Activated T-helper 2 cell treated with anti-CD3 and anti-CD28 coated beads, Interferon-gamma antibody, Interleukin-2, Interleukin-4, amounts not matched to agents 10 μg/mL and 5 μg/mL and 100 μg/mL, durations not matched to agents 14 hours and 24 hours and 36 hours (primary cell): ENCODE results near the gene MAML3. TPM values are rescaled to one million over a fixed set of nuclear protein-coding genes. Genes with fewer than 3 reads are reported as not detected.

Source experiments
- DNase-seq: peaks from one replicate; pipeline ENCODE4 v3.0.0; 2021; ENCODE audit warnings: low spot score
- H3K27ac Mint-ChIP-seq: one replicate; pipeline ENCODE4 v1.8.0; 2021; ENCODE audit warnings: mixed read lengths
- H3K27me3 Mint-ChIP-seq: one replicate; pipeline ENCODE4 v1.8.0; 2021; ENCODE audit warnings: low read depth, mixed read lengths
- H3K36me3 Mint-ChIP-seq: one replicate; pipeline ENCODE4 v1.8.0; 2021; ENCODE audit warnings: low read depth, mixed read lengths
- H3K4me1 Mint-ChIP-seq: one replicate; pipeline ENCODE4 v1.8.0; 2021; ENCODE audit warnings: low read depth, mixed read lengths
- H3K4me3 Mint-ChIP-seq: one replicate; pipeline ENCODE4 v1.8.0; 2021; ENCODE audit warnings: low read depth, mild to moderate bottlenecking, moderate library complexity, mixed read lengths
- H3K9me3 Mint-ChIP-seq: one replicate; pipeline ENCODE4 v1.8.0; 2021; ENCODE audit warnings: mixed read lengths
- intact Hi-C: fragments of 100-400 bp; cut with micrococcal nuclease; formaldehyde crosslinking; loops from one replicate; pipeline ENCODE4 v1.15.1; 2023
- total RNA-seq: library from RNA; stranded (reverse); gene quantifications from 2 replicates; pipeline ENCODE4 v1.2.3, GENCODE V29; 2022

The MAML3 gene
- total RNA-seq, 1 donor from 2014 or later, result 3.3 TPM

DNA sequence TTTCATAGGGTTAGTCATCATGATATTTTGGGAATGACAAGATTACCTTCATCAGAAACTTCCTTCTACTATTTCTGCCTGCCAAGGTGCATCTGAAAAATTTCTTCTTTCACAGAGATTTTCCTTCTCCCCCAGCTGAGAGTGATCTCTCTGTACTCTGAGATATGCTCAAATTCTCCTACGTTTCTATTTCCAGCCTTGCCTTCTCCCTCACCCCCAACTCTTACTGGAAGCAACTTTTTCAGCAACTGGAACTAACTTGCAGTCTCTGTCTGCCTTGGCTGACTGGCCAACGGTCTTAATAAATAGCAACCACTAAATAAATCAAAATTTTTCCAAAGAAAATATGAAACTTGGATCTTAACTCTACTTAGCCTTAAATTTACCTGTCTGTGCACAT is 122.3 kb downstream of the MAML3 start:
- Mint-ChIP-seq H3K27me3 (peaks cover 60% of the 10 kb centered on the region), H3K27ac (no peak overlapping the region), H3K4me1 (no peaks in the 10 kb centered on the region)

DNA sequence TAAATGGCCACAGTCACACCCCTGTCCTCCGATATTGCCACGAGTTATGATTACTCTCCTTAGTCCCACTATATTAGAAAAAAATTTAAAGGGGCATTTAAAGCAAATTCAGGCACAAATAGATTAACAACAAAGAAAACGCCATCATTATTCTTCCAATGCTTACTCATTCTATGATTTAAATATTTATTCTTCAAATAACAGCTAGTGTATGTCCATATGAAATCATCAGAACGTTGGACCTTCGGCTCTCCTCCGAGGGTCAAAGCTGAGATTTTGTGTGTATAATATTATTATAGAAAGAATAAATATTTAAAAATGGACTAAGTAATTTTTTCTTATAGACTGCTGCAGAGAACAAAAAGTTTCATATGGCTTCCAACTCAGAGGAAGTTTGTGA is 122.9 kb downstream of the MAML3 start:
- H3K4me1 Mint-ChIP-seq, result no peaks in the 10 kb centered on the region
- no peak overlapping the region for H3K4me3 Mint-ChIP-seq
- no peaks in the 10 kb centered on the region for H3K36me3 Mint-ChIP-seq
- H3K27ac Mint-ChIP-seq, result no peak overlapping the region
- H3K27me3 Mint-ChIP-seq, result peaks cover 55% of the 10 kb centered on the region
- DNase-seq, result no peak
- intact Hi-C loops, result no loop called here
- H3K9me3 Mint-ChIP-seq, result no peaks in the 10 kb centered on the region

More for the DNA sequence above, 122.3 kb downstream of the MAML3 start:
- Mint-ChIP-seq H3K36me3 (no peaks in the 10 kb centered on the region), H3K4me3 (no peak overlapping the region), H3K9me3 (no peaks in the 10 kb centered on the region)
- intact Hi-C loops, result no loop called here
- DNase-seq, result no peak

DNA sequence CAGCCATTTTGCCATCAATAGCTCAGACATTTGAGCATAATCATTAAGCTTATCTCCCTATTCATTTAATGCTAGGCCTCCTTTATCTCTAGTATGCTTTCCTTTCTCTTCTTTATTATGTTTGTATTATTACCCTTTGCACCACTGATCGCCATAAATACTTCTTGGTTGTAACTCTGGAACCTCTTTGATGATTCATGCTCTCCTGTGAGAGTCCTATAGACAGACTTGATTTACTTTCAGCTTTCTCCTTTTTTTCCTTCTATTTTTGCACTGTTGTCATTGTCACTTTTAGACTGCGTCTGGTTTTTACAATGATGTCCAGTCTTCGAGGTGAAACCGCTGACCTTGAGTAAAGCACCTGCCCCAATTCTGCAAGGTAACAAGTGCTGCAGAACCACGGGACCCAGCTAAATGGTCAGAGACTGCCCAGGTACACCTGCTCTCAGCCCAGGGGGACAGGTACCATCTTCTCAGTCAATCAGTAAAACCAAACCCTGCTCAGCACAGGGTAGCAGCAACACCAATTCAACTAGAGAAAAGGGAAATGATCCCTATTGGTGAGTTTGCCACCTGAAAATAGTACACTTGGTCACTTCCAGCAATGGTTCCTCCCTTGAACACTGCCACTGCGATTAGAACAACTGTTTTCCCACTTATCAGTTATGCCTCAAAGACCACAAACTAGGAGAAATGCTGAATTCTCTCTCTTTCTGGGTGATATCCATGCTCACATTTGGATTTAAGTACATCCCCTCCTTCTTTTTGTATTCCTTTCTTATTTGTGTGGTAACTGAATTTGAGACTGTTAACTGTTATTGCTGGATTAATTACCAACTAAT is 125.1 kb downstream of the MAML3 start:
- no peak overlapping the region for H3K27ac Mint-ChIP-seq

DNA sequence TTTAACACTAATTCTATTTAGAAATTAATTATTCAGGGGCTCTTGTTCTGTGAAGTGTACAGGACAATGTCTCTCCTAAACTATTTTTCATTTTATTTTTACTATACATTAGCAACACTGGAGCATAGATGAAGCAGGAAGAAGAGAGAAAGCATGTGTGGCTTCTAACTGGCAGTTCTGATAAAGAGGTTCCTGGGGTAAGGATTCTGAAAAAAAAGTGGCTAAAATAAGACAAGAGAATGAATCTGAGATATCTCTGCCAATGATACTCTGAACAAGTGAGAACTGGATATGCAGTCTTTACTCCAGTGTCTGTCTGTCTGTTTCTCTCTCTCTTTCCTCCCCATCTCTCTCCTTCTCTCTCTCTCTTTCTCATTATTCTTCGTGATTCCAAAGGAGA is 125.9 kb downstream of the MAML3 start:
- intact Hi-C loops, result loop anchor here (2.0 kb wide), 1 partner anchor 55 kb away; no protein-coding TSS in a partner anchor
- Mint-ChIP-seq H3K4me1 (no peaks in the 10 kb centered on the region), H3K9me3 (no peaks in the 10 kb centered on the region), H3K36me3 (no peaks in the 10 kb centered on the region), H3K4me3 (no peak overlapping the region), H3K27me3 (peaks cover 55% of the 10 kb centered on the region), H3K27ac (no peak overlapping the region)
- DNase-seq, result no peak

More for the DNA sequence above, 125.1 kb downstream of the MAML3 start:
- Mint-ChIP-seq H3K36me3 (no peaks in the 10 kb centered on the region), H3K9me3 (no peaks in the 10 kb centered on the region), H3K4me3 (no peak overlapping the region), H3K27me3 (peaks cover 56% of the 10 kb centered on the region), H3K4me1 (no peaks in the 10 kb centered on the region)
- no peak for DNase-seq
- intact Hi-C loops, result loop anchor here (2.0 kb wide), 1 partner anchor 56 kb away; no protein-coding TSS in a partner anchor

DNA sequence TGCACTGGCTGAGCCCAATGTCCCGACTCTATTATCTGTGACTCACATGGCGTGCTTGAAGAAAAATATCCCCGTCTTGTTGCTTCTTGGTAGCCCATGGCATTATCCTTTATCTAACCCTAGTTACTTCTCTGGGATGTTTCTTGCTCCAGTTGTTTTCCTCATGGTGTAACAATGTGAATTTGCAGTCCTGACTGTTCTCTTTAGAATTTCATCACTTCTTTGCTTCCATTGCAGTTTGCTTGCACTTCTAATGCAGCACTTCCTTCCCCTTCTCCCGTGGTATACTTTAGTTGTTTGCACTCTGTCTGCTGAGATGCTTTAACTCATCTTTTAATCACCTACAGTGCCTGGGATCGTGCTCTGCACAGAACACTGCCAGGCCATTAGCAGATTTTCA is 126.9 kb downstream of the MAML3 start:
- no peaks in the 10 kb centered on the region for H3K36me3 Mint-ChIP-seq
- H3K9me3 Mint-ChIP-seq, result no peaks in the 10 kb centered on the region
- peaks cover 57% of the 10 kb centered on the region for H3K27me3 Mint-ChIP-seq
- intact Hi-C loops, result no loop called here
- H3K27ac Mint-ChIP-seq, result no peak overlapping the region
- H3K4me1 Mint-ChIP-seq, result no peaks in the 10 kb centered on the region
- no peak for DNase-seq
- H3K4me3 Mint-ChIP-seq, result no peak overlapping the region

DNA sequence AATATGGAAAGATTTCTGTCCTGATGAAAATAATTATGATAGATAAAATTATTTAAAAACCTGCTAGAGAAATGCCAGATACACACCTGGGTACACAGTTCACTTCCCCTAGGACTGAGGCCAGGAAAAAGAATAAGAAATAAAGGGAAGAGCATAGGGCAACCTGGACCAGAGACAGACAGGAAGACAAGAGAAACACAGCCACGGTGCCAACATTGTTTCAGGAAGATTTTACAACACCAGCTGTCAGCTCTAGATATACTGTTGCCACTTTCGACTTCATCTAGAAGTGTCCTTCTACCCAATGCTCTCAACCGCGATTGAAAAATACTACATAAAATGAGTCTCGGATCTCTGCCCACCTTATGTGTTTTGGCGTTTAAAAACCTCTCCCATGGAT is 128.5 kb downstream of the MAML3 start:
- no peaks in the 10 kb centered on the region for H3K4me1 Mint-ChIP-seq
- H3K36me3 Mint-ChIP-seq, result no peaks in the 10 kb centered on the region
- intact Hi-C loops, result no loop called here
- DNase-seq, result no peak
- H3K27ac Mint-ChIP-seq, result no peak overlapping the region
- peaks cover 52% of the 10 kb centered on the region for H3K27me3 Mint-ChIP-seq
- no peaks in the 10 kb centered on the region for H3K9me3 Mint-ChIP-seq
- no peak overlapping the region for H3K4me3 Mint-ChIP-seq

DNA sequence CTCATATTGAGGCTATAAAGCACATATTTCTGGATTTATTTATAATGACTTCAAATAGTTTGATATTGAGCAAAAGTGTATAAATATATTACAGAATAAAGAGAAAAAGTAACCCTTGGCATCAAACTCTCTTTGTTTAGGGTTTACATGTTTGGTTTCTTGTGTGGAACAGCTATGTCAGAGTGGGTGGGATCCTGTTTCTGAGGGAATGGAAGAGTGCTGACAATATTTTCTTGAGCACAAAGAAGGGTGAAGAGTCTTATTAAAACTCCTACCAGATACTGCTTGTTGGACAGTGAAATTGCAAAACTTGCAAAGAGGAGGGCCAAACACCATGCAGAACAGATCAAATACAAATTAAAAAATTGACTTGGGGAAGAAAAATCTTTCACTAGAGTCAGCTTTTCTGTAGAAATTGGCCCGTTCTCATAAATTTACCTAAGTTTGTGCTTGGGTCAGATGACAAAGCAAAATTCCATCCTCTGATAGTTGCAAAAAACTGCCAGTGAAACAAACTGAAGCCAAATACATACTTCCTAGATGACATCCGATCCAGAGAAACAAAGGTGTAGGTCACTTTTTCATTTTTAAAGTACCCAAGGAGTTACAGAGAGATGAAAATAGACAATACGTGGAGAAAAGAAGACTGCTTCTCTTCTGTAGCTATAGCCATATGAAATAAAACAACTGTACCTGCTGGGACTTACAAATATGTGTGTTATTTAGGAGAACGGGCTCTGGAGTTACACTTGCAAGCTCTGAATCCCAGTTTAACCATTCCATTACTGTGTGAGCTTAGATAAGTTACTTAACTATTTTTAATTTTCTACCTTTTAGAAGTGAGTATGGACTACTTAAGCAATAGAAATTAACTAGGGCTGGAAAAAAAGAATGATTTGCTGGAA is 133.3 kb downstream of the MAML3 start:
- Mint-ChIP-seq H3K4me3 (no peak overlapping the region), H3K27me3 (peaks cover 47% of the 10 kb centered on the region), H3K9me3 (no peaks in the 10 kb centered on the region), H3K36me3 (no peaks in the 10 kb centered on the region), H3K27ac (no peak overlapping the region), H3K4me1 (peaks cover 4% of the 10 kb centered on the region)
- intact Hi-C loops, result no loop called here
- no peak for DNase-seq

DNA sequence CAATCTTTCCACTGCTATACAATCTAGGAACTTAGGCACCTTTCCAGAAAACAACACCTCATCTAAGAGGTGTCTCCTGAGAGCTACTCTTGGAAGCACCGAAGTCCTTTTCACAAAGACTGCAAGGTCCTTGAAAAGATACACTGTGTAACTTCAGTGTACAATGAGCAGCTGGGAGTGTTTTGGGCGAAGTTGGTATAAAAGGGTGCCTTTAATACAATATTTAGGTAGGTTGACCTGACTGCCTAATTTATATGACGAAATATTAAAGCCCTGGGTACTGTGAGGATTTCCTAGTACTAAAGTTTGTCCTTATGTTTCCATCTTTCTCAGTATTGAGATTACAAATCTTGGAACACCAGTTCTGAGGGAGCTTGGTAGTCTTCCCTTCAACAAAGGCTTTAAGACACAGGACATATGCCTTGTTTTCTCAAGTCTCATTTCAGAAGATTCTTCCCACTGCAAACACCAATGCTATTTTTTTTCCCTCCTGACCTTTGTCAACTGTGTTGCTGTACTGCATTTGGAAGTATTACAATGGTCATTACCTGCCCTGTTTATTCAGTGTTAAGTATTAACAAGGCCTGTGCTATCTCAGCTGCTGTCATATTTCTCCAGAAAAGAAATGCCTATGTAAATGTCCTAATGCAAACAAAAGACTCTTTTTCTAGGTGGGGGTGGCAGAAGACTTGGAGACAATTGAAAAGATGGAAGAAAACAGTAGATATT is 134.2 kb downstream of the MAML3 start:
- intact Hi-C loops, result loop anchor here (10.0 kb wide), 1 partner anchor 135 kb away; the partner anchor contains the start of gene MAML3
- peaks cover 4% of the 10 kb centered on the region for H3K4me1 Mint-ChIP-seq
- no peak for DNase-seq
- H3K27me3 Mint-ChIP-seq, result peaks cover 45% of the 10 kb centered on the region
- no peaks in the 10 kb centered on the region for H3K9me3 Mint-ChIP-seq
- H3K27ac Mint-ChIP-seq, result no peak overlapping the region
- no peak overlapping the region for H3K4me3 Mint-ChIP-seq
- H3K36me3 Mint-ChIP-seq, result no peaks in the 10 kb centered on the region

DNA sequence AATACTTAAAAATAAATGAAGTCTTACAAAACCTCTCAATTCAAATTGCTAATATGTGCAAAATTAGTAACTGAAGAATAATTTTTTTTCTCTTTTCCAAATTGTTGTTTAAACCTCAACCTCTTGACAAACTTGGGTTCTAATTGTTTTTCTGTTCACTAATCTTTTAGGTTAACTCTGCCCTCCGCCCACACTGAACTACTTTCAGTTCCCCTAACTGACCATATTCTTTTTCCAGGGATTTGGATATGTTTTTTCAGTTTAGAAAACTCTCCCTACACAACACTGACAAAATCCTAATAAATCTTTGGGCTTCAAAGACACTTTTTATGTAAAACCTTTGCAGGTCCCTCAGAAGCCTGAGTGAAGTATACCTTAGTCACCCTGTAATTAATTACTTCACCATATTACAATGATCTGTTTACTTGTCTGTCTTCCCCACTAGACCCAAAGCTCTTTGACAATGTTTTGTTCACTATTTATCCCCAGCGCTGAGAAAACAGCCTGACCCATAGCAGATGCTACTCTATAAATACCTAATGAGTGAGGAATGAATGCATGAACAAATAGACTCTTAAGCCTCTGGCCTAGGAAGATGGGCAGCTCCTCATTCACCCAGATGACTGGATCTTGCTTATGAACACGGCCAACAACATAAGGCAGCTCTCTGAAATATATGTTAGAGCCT is 134.9 kb downstream of the MAML3 start:
- H3K27ac Mint-ChIP-seq, result no peak overlapping the region
- DNase-seq, result no peak
- H3K27me3 Mint-ChIP-seq, result peaks cover 46% of the 10 kb centered on the region
- peaks cover 4% of the 10 kb centered on the region for H3K4me1 Mint-ChIP-seq
- H3K9me3 Mint-ChIP-seq, result no peaks in the 10 kb centered on the region
- H3K36me3 Mint-ChIP-seq, result no peaks in the 10 kb centered on the region
- intact Hi-C loops, result loop anchor here (10.0 kb wide), 1 partner anchor 136 kb away; the partner anchor contains the start of gene MAML3
- H3K4me3 Mint-ChIP-seq, result no peak overlapping the region

DNA sequence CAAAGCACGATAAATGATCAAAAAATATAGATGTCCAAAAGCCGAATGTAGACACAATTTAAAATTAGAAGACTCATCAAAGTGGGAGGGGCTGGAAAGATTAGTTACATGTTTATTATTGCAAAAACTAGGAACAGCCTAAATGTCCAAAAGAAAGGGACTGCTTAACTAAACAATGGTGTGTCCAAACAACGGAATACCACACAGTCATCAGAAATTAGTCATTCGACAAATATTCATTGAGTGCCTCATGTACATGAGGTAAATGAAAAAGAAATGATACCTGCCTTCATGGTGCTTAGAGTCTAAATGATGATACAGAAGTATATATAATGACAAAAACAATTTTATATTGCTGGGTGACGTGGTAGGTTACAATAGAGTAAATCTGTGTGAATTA is 139.7 kb downstream of the MAML3 start:
- Mint-ChIP-seq H3K27me3 (peaks cover 44% of the 10 kb centered on the region), H3K4me1 (peaks cover 12% of the 10 kb centered on the region), H3K36me3 (no peaks in the 10 kb centered on the region), H3K9me3 (no peaks in the 10 kb centered on the region), H3K27ac (no peak overlapping the region), H3K4me3 (no peak overlapping the region)
- intact Hi-C loops, result loop anchor here (5.0 to 10.0 kb wide), 2 partner anchors 33 to 141 kb away; partner anchors contain the start of gene MAML3
- no peak for DNase-seq

DNA sequence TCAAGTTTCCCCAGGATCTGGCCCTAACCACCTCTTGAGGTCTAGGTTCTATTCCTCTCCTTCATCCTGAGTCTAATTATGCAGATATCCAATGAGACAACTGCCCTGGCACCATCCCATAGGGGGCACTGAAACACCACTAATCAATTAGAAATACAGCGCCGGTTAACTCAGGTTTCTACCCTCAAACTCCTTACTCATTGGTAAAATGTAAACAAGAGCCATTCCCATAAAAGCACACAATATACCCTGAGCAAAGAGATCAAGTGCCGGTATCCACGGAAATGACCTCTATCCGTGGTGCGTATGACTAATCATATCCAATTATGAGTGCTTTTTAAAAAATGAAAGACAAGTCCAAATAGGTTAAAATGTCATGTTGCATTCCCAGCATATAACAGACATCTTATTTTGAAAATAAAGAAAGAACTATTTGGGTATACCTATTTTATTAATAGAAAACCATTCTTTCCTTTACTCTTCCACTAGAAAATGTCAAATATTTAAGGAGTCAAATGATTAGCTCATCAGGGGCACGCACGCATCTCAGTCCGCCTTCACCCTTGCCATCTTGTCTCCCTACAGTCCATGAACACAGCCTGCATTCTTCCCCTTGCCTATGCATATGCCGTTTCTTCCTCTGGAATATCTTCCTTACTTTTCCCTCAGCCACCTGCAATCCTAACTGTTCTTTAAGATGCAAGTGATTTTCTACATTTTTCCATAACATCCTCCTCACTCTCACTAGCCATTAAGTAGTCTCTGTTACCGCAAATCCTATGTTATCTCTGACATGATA is 141.1 kb downstream of the MAML3 start:
- intact Hi-C loops, result loop anchor here (1.0 to 10.0 kb wide), 5 partner anchors 34 to 347 kb away; partner anchors contain the start of gene MAML3
- H3K27me3 Mint-ChIP-seq, result peaks cover 42% of the 10 kb centered on the region
- no peak overlapping the region for H3K4me3 Mint-ChIP-seq
- H3K36me3 Mint-ChIP-seq, result no peaks in the 10 kb centered on the region
- no peaks in the 10 kb centered on the region for H3K9me3 Mint-ChIP-seq
- peaks cover 9% of the 10 kb centered on the region for H3K4me1 Mint-ChIP-seq
- peak; percentile 29 for DNase-seq
- H3K27ac Mint-ChIP-seq, result no peak overlapping the region
